ENCODE results near the gene BRSK1.
A peak's percentile ranks its signal among the peaks of the same experiment; 100 is the strongest.

Gene BRSK1

GRCh38 chr19:55251341-55252081, 32.3 kb upstream of the BRSK1 start:
- ATAC-seq (ENCODE audit: insufficient read depth, low read depth) (no peak), DNase-seq (no peak)
- Histone ChIP-seq H3K9ac (ENCODE audit: low read depth, low read length) (no peak overlapping the region), H3K79me2 (ENCODE audit: insufficient read depth, low read length) (peaks cover 100% of the 10 kb centered on the region), H3K27me3 (ENCODE audit: insufficient read depth, low read length, poor library complexity) (no peaks in the 10 kb centered on the region), H3K4me3 (ENCODE audit: low read depth in 1 of 2, low read length in 2 of 2) (no peak overlapping the region), H3K4me1 (ENCODE audit: insufficient read depth, low read length) (peaks cover 40% of the 10 kb centered on the region), H3K27ac (ENCODE audit: low read length) (no peak overlapping the region; the same call in 1 of the 2 replicates), H3K4me2 (ENCODE audit: insufficient read depth, low read length) (no peak overlapping the region), H2AFZ (ENCODE audit: low read depth, low read length) (no peak overlapping the region), H4K20me1 (ENCODE audit: insufficient read depth, low read length) (peaks cover 95% of the 10 kb centered on the region), H3K36me3 (ENCODE audit: insufficient read depth, low read length) (peaks cover 83% of the 10 kb centered on the region), H3K9me3 (ENCODE audit: insufficient read depth, low read length, severe bottlenecking) (no peaks in the 10 kb centered on the region)
- no peak for TF ChIP-seq CTCF (IDR thresholded peaks at IDR 0.05; ENCODE audit: borderline replicate concordance, extremely low read depth, low read length, poor library complexity, severe bottlenecking)
- TF ChIP-seq EZH2 (IDR thresholded peaks at IDR 0.05; ENCODE audit: borderline replicate concordance, low read depth, low read length, severe bottlenecking) = no peak

- H3K9ac ChIP-seq (ENCODE audit: low read depth, low read length) = peak overlapping the region; percentile 94
- no peak for ATAC-seq (ENCODE audit: insufficient read depth, low read depth)
- peaks cover 100% of the 10 kb centered on the region for H3K79me2 ChIP-seq (ENCODE audit: insufficient read depth, low read length)
- peak overlapping the region; percentile 99 for H3K27ac ChIP-seq (ENCODE audit: low read length)
- H3K36me3 ChIP-seq (ENCODE audit: insufficient read depth, low read length) = peaks cover 77% of the 10 kb centered on the region
- no peak for DNase-seq
- H3K9me3 ChIP-seq (ENCODE audit: insufficient read depth, low read length, severe bottlenecking) = no peaks in the 10 kb centered on the region
- H3K4me2 ChIP-seq (ENCODE audit: insufficient read depth, low read length) = peak overlapping the region; percentile 91
- no peak overlapping the region for H2AFZ ChIP-seq (ENCODE audit: low read depth, low read length)
- H3K4me1 ChIP-seq (ENCODE audit: insufficient read depth, low read length) = peaks cover 53% of the 10 kb centered on the region
- H3K27me3 ChIP-seq (ENCODE audit: insufficient read depth, low read length, poor library complexity) = no peaks in the 10 kb centered on the region
- peak overlapping the region in 1 of 2 experiments; percentile 85; a peak in 3 of 4 replicates for H3K4me3 ChIP-seq (ENCODE audit: low read depth in 1 of 2, low read length in 2 of 2)
- H4K20me1 ChIP-seq (ENCODE audit: insufficient read depth, low read length) = peaks cover 95% of the 10 kb centered on the region
- TF ChIP-seq CTCF (IDR thresholded peaks at IDR 0.05; ENCODE audit: borderline replicate concordance, extremely low read depth, low read length, poor library complexity, severe bottlenecking) (no peak), EZH2 (IDR thresholded peaks at IDR 0.05; ENCODE audit: borderline replicate concordance, low read depth, low read length, severe bottlenecking) (no peak)
Measured at GRCh38 chr19:55252760-55253663, 30.8 kb upstream of the BRSK1 start.

GRCh38 chr19:55253842-55254624, 29.8 kb upstream of the BRSK1 start:
- peaks cover 67% of the 10 kb centered on the region for H3K36me3 ChIP-seq (ENCODE audit: insufficient read depth, low read length)
- H3K9me3 ChIP-seq (ENCODE audit: insufficient read depth, low read length, severe bottlenecking) = no peaks in the 10 kb centered on the region
- DNase-seq = peak; percentile 72
- H3K79me2 ChIP-seq (ENCODE audit: insufficient read depth, low read length) = peaks cover 98% of the 10 kb centered on the region
- peak overlapping the region; percentile 99 for H3K27ac ChIP-seq (ENCODE audit: low read length)
- no peaks in the 10 kb centered on the region for H3K27me3 ChIP-seq (ENCODE audit: insufficient read depth, low read length, poor library complexity)
- ATAC-seq (ENCODE audit: insufficient read depth, low read depth) = peak; percentile 48
- peak overlapping the region; percentile 68 for H2AFZ ChIP-seq (ENCODE audit: low read depth, low read length)
- H3K4me1 ChIP-seq (ENCODE audit: insufficient read depth, low read length) = peaks cover 53% of the 10 kb centered on the region
- H3K4me2 ChIP-seq (ENCODE audit: insufficient read depth, low read length) = peak overlapping the region; percentile 91
- peaks cover 87% of the 10 kb centered on the region for H4K20me1 ChIP-seq (ENCODE audit: insufficient read depth, low read length)
- TF ChIP-seq CTCF (IDR thresholded peaks at IDR 0.05; ENCODE audit: borderline replicate concordance, extremely low read depth, low read length, poor library complexity, severe bottlenecking) = peak; percentile 18
- no peak for TF ChIP-seq EZH2 (IDR thresholded peaks at IDR 0.05; ENCODE audit: borderline replicate concordance, low read depth, low read length, severe bottlenecking)
- H3K9ac ChIP-seq (ENCODE audit: low read depth, low read length) = peak overlapping the region; percentile 94
- H3K4me3 ChIP-seq (ENCODE audit: low read depth in 1 of 2, low read length in 2 of 2) = peak overlapping the region; percentile 22 to 85; a peak in 3 of 4 replicates
